Urinary bladder (tissue), 4 donors: ENCODE results near the gene LTA4H. TPM values are rescaled to one million over a fixed set of nuclear protein-coding genes. Genes with fewer than 3 reads are reported as not detected.
"Not testable (repeated sequence)": the region's sequence is repeated elsewhere in the genome, so short reads cannot be mapped to it uniquely, and the experiment has no call there.

ENCODE experiments used
- DNase-seq: peaks from one replicate; pipeline ENCODE4 v3.0.0-alpha.2; 2015; ENCODE audit errors: extremely low spot score
- H3K27ac ChIP-seq: one replicate; pipeline ENCODE4 v1.5.1; 2013; ENCODE audit warnings: low read depth, mild to moderate bottlenecking, moderate library complexity
- H3K36me3 ChIP-seq: one replicate; pipeline ENCODE4 v1.6.1; 2013; ENCODE audit warnings: mild to moderate bottlenecking, moderate library complexity; ENCODE audit not compliant: insufficient read depth
- H3K4me1 ChIP-seq: one replicate; pipeline ENCODE4 v1.6.1; 2013; ENCODE audit warnings: mild to moderate bottlenecking, moderate library complexity; ENCODE audit not compliant: insufficient read depth
- H3K4me3 ChIP-seq: one replicate; pipeline ENCODE4 v1.5.1; 2013; ENCODE audit warnings: low read depth, low read length
- WGBS: extraction: QIAGEN DNeasy Blood & Tissue Kit; methylation state at CpG from one replicate; pipeline ENCODE4 v1.1.7; 2013; 5-methylcytosine and 5-hydroxymethylcytosine counted together
- polyA plus RNA-seq: library from polyadenylated mRNA; stranded (reverse); fragments of 200-250 nt; gene quantifications from one replicate; pipeline ENCODE4 v1.2.3, GENCODE V29; 2013
- total RNA-seq: library from RNA; depleted of rRNA; stranded (reverse); fragments of >200 nt; gene quantifications from one replicate; pipeline ENCODE4 v1.2.3, GENCODE V29; 2014
- donor health status: healthy with polysubstance abuse.
- donor health status: healthy.

LTA4H gene
- total and polyA plus RNA-seq, 2 donors, result 55.3 to 79.3 TPM

DNA sequence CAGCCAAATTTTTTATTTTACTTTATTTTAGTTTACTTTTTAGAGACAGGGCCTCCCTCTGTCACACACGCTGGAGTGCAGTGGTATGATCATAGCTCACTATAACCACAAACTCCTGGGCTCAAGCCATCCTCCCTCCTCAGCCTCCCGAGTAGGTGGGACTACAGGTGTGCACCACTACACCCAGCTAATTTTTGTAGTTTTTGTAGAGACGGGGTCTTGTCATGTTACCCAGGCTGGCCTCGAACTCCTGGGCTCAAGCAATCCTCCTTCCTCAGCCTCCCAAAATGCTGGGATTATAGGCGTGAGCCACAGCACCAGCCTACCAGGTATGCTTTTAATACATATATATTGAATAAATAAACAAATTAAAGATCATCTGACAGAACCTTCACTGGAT is 32.7 kb upstream of the LTA4H start:
- DNase-seq, result no peak
- 90% methylated on average over 5 of the region's 5 CpGs for WGBS
- H3K4me3 ChIP-seq, result no peak overlapping the region
- H3K27ac ChIP-seq, result no peak overlapping the region
- no peaks in the 10 kb centered on the region for H3K4me1 ChIP-seq
- H3K36me3 ChIP-seq, result no peaks in the 10 kb centered on the region

DNA sequence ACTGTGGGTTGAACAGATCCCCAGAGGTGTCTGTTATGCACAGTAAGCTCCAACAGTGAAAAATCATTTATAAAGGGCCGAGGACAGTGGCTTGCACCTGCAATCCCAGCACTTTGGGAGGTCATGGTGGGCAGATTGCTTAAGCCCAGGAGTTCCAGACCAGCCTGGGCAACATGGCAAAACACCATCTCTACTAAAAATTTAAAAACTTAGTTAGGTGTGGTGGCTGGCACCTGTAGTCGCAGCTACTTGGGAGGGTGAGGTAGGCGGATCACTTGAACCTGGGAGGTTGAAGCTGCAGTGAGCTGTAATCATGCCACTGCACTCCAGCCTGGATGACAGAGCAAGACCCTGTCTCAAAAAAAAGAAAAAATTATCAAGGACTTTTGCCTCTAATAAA is 30.4 kb upstream of the LTA4H start:
- 95% methylated on average over 3 of the region's 3 CpGs for WGBS
- DNase-seq, H3K4me3 ChIP-seq, H3K36me3 ChIP-seq, H3K27ac ChIP-seq, H3K4me1 ChIP-seq: not testable (repeated sequence)

DNA sequence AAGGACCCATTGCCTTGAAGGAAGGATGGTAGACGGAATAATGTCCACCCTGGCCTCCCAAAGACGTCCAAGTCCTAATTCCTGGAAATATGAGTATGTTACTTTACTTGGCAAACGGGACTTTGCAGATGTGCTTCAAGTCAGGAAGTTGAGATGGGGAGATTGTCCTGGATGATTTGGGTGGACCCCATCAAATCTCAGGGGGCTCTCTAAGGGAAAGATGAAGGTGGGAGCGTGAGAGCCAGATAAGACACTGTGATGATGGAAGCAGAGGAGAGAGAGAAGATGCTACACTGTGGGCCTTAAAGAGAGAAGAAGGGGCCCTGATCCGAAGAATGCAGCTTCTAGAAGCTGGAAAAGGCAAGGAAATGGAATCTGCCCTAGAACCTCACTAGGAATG is 29.6 kb upstream of the LTA4H start:
- no peak overlapping the region for H3K4me3 ChIP-seq
- H3K36me3 ChIP-seq, result no peaks in the 10 kb centered on the region
- no peak overlapping the region for H3K27ac ChIP-seq
- H3K4me1 ChIP-seq, result no peaks in the 10 kb centered on the region
- 80% methylated on average over 5 of the region's 5 CpGs for WGBS
- DNase-seq, result no peak

DNA sequence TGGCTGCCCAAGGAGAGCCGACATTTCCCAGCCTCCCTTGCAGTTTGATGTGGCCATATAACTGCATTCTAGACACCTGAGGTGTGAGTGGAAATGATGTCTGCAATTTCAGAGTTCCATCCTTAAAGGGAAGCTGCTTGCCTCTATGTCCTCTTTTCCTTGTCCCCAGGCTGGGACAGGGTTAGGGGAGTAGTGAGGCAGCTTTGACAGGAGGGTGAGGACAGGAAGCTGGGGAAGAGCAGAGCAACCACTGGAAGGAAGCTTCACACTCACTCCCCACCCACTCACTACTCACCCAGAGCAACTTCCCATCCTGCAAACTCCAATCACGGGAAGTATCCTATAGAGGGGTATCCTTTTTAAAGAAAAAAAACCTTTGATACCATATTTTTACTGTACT is 28.9 kb upstream of the LTA4H start:
- H3K27ac ChIP-seq, result no peak overlapping the region
- DNase-seq, result no peak
- 78% methylated on average over 2 of the region's 2 CpGs for WGBS
- no peak overlapping the region for H3K4me3 ChIP-seq
- H3K36me3 ChIP-seq, result no peaks in the 10 kb centered on the region
- no peaks in the 10 kb centered on the region for H3K4me1 ChIP-seq

DNA sequence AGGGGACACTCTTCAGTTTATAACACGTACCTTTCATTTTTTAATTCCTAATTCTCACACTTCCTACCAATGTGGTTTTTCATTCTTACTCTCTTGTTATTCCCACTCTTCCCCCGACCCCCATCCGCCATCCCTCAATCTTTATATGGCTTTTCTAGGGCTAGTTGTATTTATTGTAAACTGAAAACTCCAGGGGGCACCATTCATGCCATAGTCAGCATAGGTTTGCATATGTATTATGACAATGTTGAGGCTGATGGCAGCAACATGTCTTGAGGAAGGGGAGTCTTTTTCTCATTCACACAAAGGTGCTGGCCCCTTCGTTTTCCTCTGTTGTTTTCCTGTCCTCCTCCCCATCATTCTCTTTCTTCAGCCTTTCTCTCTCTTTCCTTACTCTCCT is 27.7 kb upstream of the LTA4H start:
- WGBS, result 76% methylated on average over 4 of the region's 4 CpGs
- no peak for DNase-seq
- Histone ChIP-seq H3K4me1 (no peaks in the 10 kb centered on the region), H3K36me3 (no peaks in the 10 kb centered on the region), H3K4me3 (no peak overlapping the region), H3K27ac (no peak overlapping the region)

DNA sequence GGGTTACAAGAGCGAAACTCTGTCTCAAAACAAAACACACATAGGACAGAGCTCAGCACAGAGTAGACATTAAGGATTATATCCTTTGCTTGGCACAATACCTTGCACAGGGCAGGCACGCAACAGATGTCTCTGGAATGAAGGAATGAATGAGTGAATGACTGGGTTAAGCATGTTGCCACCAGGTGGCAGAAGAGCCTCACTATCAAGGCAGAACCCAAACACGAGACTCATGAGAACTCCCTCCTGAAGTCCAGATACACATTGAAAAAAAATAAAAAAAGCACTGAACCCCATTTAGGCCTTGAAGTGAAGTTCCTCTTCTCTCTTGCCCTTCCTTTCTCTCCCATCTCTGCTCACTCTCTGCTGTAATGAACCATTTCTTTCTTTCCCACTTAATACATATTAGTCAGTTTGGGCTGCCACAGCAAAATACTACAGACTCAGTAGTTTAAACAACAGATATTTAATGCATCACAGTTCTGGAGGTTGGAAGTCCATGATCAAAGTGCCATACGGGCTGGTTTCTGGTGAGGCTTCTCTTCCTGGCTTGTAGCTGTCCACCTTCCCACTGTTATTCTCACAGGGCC is 26.6 kb upstream of the LTA4H start:
- no peak overlapping the region for H3K27ac ChIP-seq
- WGBS, result 36% methylated on average over 4 of the region's 4 CpGs
- no peaks in the 10 kb centered on the region for H3K36me3 ChIP-seq
- no peak for DNase-seq
- no peaks in the 10 kb centered on the region for H3K4me1 ChIP-seq
- no peak overlapping the region for H3K4me3 ChIP-seq

DNA sequence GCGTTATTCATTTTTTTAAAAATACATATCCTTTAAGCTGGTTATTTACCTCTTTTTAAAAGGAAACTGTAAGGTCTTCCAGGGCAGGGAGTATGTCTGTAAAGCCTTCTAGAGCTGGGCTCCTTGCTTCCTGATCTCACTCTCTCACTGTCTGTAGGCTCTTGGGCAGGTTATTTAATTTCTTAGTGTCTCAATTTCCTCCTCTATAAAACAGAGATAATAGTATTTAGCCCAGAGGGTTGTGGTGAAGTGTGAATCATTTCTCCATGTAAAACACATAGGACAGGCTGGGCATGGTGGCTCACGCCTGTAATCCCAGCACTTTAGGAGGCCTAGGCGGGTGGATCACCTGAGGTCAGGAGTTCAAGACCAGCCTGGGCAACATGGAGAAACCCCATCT is 25.9 kb upstream of the LTA4H start:
- no peaks in the 10 kb centered on the region for H3K4me1 ChIP-seq
- 95% methylated on average over 3 of the region's 3 CpGs for WGBS
- H3K36me3 ChIP-seq, result no peaks in the 10 kb centered on the region
- DNase-seq, result no peak
- H3K27ac ChIP-seq, result no peak overlapping the region
- no peak overlapping the region for H3K4me3 ChIP-seq

DNA sequence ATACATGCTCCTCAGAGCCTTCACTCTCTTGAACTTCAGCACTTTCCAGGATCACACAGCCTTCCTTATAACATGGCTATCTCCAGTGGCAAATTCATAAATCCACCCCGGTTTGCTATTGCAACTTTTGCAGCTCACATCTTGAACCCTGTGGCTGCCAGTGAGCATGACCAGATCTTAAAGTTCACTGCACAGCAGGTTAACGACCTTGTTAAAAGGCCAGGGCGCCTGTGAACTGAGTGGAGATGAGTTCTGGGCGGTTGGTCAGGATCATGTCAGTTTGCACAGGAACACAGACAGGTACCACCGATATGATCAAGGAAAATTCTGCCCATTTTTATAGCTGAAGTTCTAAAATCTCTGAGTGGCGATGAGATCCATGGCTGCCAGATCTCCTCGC is 24.7 kb upstream of the LTA4H start:
- 62% methylated on average over 7 of the region's 7 CpGs for WGBS
- Histone ChIP-seq H3K36me3 (no peaks in the 10 kb centered on the region), H3K27ac (no peak overlapping the region), H3K4me3 (no peak overlapping the region), H3K4me1 (no peaks in the 10 kb centered on the region)
- no peak for DNase-seq

DNA sequence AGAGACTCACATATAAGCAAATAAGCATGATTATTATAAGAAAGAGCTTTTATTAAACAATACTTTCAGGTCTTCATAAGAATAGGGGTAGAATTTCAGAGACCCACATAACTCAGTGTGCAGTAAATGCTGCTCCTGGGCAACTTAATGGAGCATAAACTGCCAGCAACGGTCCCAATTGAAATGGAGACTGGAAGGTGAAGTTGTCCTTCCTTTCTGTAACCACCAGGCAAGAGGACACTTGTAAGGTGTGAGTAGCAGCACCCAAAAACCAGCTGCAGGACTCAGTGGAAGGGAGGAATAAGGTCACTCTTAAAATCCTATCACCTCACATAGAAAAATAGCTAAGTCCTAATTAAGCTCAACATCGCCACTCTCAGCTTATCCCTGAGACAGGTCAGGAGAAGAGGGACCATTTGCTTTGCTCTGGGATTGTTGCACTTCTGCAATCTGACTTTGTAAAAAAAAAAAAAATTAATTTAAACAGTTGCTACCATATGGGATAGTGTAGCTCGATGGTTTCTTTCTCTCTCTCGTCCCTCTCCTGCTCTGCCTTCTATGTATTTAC is 22.7 kb upstream of the LTA4H start:
- Histone ChIP-seq H3K36me3 (no peaks in the 10 kb centered on the region), H3K4me3 (no peak overlapping the region), H3K27ac (no peak overlapping the region), H3K4me1 (no peaks in the 10 kb centered on the region)
- 76% methylated on average over 4 of the region's 4 CpGs for whole genome bisulfite sequencing
- no peak for DNase-seq

DNA sequence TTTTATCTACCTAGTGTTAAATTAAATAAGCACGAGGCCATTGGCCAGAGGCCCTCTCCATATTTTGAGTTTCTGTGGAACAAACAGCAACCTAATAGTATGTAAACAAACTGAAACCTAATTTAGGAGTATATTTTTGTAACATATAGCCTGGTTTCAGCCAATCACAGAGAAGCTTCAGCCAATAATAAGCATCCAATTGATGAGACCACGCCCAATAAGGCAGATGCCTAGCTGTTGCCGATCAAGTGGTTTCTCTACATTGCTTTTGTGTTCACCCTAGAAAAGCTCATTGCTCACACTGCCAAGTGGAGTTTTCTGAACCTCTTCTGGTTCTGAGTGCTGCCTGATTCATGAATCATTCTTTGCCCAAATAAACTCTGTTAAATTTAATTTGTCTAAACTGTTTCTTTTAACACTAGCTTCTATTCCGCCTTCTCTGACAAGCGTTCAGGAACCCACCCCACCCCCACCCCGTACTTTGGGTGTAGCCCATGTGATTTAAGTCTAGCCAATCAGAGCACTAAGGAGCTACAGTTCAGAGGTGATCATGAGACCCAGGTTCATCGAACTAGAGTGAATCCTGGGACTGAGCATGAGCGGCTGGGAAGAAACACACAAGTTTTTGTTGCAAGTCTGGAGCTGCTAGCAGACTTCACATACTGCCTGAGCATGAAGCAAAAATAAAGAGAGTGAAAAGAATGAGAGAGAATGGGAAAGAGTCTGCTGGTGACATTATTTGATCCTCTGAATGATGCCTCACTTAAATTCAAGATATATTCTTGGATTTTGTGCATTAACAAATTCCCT is 21.5 kb upstream of the LTA4H start:
- Histone ChIP-seq H3K27ac (no peak overlapping the region), H3K4me3 (no peak overlapping the region), H3K4me1 (no peaks in the 10 kb centered on the region), H3K36me3 (no peaks in the 10 kb centered on the region)
- no peak for DNase-seq
- 93% methylated on average over 8 of the region's 8 CpGs for WGBS

DNA sequence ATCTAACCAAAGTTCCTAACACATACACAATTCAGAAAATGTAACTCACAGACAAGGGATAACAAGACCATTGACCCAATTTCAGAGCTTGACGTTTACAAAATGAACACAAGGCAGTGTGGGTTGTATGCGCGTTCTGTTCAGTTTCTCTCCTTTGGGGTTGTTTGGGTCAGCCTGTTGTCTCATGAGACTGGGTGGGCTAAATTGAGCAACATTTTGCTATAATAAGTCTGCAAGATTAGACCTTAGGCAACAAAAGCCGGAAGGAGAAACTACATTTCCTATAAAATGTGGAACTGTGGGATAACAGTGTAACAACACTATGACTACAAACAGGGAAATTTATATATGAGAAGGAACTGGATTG is 18.8 kb upstream of the LTA4H start:
- DNase-seq, result no peak
- Histone ChIP-seq H3K4me1 (no peaks in the 10 kb centered on the region), H3K36me3 (no peaks in the 10 kb centered on the region), H3K27ac (no peak overlapping the region), H3K4me3 (no peak overlapping the region)
- WGBS, result 70% methylated on average over 4 of the region's 4 CpGs

DNA sequence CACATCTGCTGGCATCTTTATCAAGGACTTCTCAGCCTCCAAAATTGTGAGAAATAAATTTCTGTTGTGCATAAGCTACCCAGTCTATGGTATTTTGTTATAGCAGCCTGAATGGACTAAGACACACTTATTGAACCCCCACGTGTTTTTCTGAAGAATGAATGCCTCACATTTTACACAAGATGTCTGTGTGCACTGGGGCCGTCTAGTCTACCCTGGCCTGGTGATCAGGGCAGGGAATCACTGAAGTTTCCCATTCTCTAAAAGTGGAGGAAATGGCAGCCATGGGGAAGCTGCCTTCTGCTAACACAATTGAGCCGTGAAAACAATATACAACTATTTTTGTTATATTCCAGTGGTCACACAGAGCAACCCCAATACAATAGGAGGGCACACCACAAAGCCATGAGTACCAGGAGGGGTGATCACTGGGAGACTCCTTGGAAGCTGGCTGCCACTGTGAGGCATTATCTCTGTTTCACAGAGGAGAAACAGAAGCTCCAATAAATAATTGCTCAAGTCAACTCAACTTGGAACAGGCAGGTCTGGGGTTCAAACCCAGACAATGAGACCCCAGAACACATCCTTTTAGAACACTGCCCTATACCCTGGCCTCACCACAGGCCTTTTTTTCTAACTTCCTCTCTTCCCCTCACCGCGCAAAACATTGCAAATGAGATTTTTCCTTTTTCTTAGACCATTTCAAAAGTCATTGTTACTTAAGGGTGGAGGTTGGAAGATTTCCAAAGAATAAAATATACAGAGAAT is 18.3 kb upstream of the LTA4H start:
- Histone ChIP-seq H3K4me1 (no peaks in the 10 kb centered on the region), H3K36me3 (no peaks in the 10 kb centered on the region), H3K4me3 (no peak overlapping the region), H3K27ac (no peak overlapping the region)
- WGBS, result 83% methylated on average over 5 of the region's 5 CpGs
- no peak for DNase-seq

DNA sequence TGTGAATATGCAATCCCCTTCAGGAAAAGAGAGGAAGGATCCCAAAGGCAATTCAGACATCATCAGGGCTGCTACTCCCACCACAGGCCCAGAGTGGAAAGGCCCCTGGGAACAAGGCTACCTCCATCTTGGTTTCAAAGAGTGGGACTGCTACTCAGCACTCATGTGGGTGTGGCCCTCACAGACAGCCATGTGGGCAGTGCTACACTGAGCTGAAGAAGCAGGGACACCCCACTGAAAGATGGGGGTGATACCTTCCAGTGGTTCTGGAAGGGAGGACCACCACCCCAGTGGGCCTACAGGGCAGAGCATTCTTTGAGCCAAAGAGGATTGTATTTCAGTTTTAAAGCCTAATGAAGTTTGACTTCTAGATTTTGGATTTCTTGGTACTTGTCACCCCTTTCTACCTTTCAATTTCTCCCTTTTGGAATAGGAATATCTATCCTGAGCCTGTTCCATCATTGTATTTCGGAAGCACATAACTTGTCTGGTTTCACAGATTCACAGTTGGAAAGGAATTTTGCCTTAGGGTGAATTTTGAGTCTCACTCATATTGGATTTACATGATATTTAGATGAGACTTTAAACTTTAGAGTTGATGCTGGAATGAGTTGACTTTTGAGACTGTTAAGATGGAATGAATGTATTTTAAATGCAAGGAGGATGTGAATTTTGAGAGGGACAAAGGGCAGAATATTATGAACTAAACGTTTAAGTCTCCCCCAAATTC is 16.5 kb upstream of the LTA4H start:
- Histone ChIP-seq H3K4me1 (no peaks in the 10 kb centered on the region), H3K36me3 (no peaks in the 10 kb centered on the region), H3K4me3 (no peak overlapping the region), H3K27ac (no peak overlapping the region)
- no peak for DNase-seq
- WGBS, result 83% methylated on average over 2 of the region's 2 CpGs
